NCI-H2227 (cell line): Measurements from ENCODE around the gene CHN1.

Experiments
- DNase-seq: peaks from one replicate; lab custom pipeline; 2025; ENCODE audit not compliant: unreplicated experiment; lab: John Stamatoyannopoulos, UW

CHN1 gene

GRCh38 chr2:174833737-174834136, 171.4 kb downstream of the CHN1 start:
- no peak for DNase-seq

GRCh38 chr2:174830561-174830960, 174.6 kb downstream of the CHN1 start:
- DNase-seq = no peak

GRCh38 chr2:174829550-174829949, 175.6 kb downstream of the CHN1 start:
- no peak for DNase-seq

- DNase-seq = no peak
These were observed 177.5 kb downstream of the CHN1 start for GRCh38 chr2:174827371-174828369.

GRCh38 chr2:174826051-174826450, 179.1 kb downstream of the CHN1 start:
- no peak for DNase-seq

- DNase-seq = no peak
These were observed 181.1 kb downstream of the CHN1 start for GRCh38 chr2:174824068-174824467.

- no peak for DNase-seq
These were observed 183.6 kb downstream of the CHN1 start for GRCh38 chr2:174821628-174822027.

GRCh38 chr2:174820361-174820760, 184.8 kb downstream of the CHN1 start:
- DNase-seq = no peak

- DNase-seq = no peak
These were observed 189.7 kb downstream of the CHN1 start for GRCh38 chr2:174815526-174815925.

- DNase-seq = no peak
These were observed 193.1 kb downstream of the CHN1 start for GRCh38 chr2:174812037-174812436.

- no peak for DNase-seq
These were observed 197.2 kb downstream of the CHN1 start for GRCh38 chr2:174807931-174808330.

- DNase-seq = no peak
These were observed 199.4 kb downstream of the CHN1 start for GRCh38 chr2:174805803-174806202.

- no peak for DNase-seq
These were observed 202.7 kb downstream of the CHN1 start for GRCh38 chr2:174802459-174802858.

GRCh38 chr2:174800436-174801205, 204.6 kb downstream of the CHN1 start:
- no peak for DNase-seq

- no peak for DNase-seq
These were observed 206.4 kb downstream of the CHN1 start for GRCh38 chr2:174798801-174799200.

- DNase-seq = no peak
These were observed 207.4 kb downstream of the CHN1 start for GRCh38 chr2:174797781-174798276.

GRCh38 chr2:174796319-174796771, 208.8 kb downstream of the CHN1 start:
- no peak for DNase-seq

- no peak for DNase-seq
These were observed 210.3 kb downstream of the CHN1 start for GRCh38 chr2:174794851-174795374.

GRCh38 chr2:174792309-174793025, 212.7 kb downstream of the CHN1 start:
- no peak for DNase-seq

GRCh38 chr2:174791746-174792280, 213.4 kb downstream of the CHN1 start:
- no peak for DNase-seq
